GM23338 (cell line): ENCODE measurements around the gene IL19.
A peak's percentile ranks its signal among the peaks of the same experiment; 100 is the strongest.

Experiments used
- CREB1 ChIP-seq: fragments of 250-450 bp; sonication (Bioruptor Pico); IDR thresholded peaks from 2 replicates; pipeline ENCODE4 v1.5.0; 2020; ENCODE audit warnings: low read depth, mild to moderate bottlenecking, moderate library complexity
- EZH2 ChIP-seq: fragments of 200-600 bp; sonication (generic); IDR thresholded peaks from one replicate; pipeline ENCODE4 v1.8.0; 2017; ENCODE audit warnings: antibody characterized with exemption, mild to moderate bottlenecking, low read depth; ENCODE audit not compliant: unreplicated experiment
- EZH2phosphoT487 ChIP-seq: fragments of 200-600 bp; sonication (generic); IDR thresholded peaks from one replicate; pipeline ENCODE4 v1.8.1; 2018; ENCODE audit warnings: antibody characterized with exemption; ENCODE audit not compliant: unreplicated experiment
- JUNB ChIP-seq: IDR thresholded peaks from one replicate; pipeline ENCODE4 v1.6.1; 2016; ENCODE audit warnings: antibody characterized with exemption; ENCODE audit not compliant: unreplicated experiment
- POLR2AphosphoS5 ChIP-seq: IDR thresholded peaks from 2 replicates; pipeline ENCODE4 v1.6.1; 2016; ENCODE audit warnings: antibody characterized with exemption, low read depth
- STAT1 ChIP-seq: IDR thresholded peaks from one replicate; pipeline ENCODE4 v1.6.1; 2016; ENCODE audit warnings: antibody characterized with exemption; ENCODE audit not compliant: unreplicated experiment
- ZNF114 ChIP-seq: fragments of 250-450 bp; sonication (Bioruptor Pico); IDR thresholded peaks from 2 replicates; pipeline ENCODE4 v1.5.0; 2020; ENCODE audit warnings: mild to moderate bottlenecking, moderate library complexity
- ZNF331 ChIP-seq: fragments of 250-450 bp; sonication (Bioruptor Pico); IDR thresholded peaks from 2 replicates; pipeline ENCODE4 v1.5.0; 2020; ENCODE audit warnings: low read depth, mild to moderate bottlenecking, moderate library complexity
- TF ChIP-seq, protein P1 (sequence below), 2 experiments: fragments of 200-600 bp in 1 of 2; sonication (generic) in 1 of 2; conservative IDR thresholded peaks; 2 replicates each; pipeline versions ENCODE4 v1.5.1 to v1.6.1; 2016 to 2017; ENCODE audit warnings: antibody characterized with exemption in 2 of 2, low read depth in 2 of 2, mild to moderate bottlenecking in 2 of 2, moderate library complexity in 1 of 2
- TF ChIP-seq, protein P2 (sequence below): IDR thresholded peaks from 2 replicates; pipeline ENCODE4 v1.6.1; 2016; ENCODE audit warnings: antibody characterized with exemption
- TF ChIP-seq, protein P3 (sequence below): IDR thresholded peaks from one replicate; pipeline ENCODE4 v1.6.1; 2018; ENCODE audit warnings: antibody characterized with exemption; ENCODE audit not compliant: unreplicated experiment
- TF ChIP-seq, protein P4 (sequence below): fragments of 250-450 bp; sonication (Bioruptor Pico); IDR thresholded peaks from 2 replicates; pipeline ENCODE4 v1.5.0; 2020; ENCODE audit warnings: mild to moderate bottlenecking, moderate library complexity

DNA sequence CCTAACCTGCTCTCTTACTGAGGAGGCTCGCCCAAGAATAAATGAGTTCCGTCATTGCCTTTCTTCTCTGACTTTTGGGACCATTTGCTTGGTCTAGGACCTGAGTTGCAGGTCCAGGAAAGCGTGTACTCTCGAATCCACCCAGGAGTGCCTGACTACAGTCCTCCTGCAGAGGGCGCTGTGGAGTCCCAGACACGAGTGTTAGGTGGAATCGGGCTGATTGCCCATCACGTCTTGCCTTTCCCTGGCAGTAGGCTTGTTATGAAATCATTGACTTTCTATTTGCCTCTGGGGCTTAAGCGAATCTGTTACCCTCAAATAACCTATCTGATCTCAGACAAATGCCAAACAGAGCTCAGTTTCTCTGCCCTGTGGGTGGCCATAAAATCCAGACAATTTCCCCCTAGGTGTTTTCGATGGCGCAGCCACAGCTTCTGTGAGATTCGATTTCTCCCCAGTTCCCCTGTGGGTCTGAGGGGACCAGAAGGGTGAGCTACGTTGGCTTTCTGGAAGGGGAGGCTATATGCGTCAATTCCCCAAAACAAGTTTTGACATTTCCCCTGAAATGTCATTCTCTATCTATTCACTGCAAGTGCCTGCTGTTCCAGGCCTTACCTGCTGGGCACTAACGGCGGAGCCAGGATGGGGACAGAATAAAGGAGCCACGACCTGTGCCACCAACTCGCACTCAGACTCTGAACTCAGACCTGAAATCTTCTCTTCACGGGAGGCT, 94.5 kb downstream of the IL19 start, which contains the start of gene IL20:
- no peak for TF ChIP-seq JUNB
- TF ChIP-seq, protein P1, sequence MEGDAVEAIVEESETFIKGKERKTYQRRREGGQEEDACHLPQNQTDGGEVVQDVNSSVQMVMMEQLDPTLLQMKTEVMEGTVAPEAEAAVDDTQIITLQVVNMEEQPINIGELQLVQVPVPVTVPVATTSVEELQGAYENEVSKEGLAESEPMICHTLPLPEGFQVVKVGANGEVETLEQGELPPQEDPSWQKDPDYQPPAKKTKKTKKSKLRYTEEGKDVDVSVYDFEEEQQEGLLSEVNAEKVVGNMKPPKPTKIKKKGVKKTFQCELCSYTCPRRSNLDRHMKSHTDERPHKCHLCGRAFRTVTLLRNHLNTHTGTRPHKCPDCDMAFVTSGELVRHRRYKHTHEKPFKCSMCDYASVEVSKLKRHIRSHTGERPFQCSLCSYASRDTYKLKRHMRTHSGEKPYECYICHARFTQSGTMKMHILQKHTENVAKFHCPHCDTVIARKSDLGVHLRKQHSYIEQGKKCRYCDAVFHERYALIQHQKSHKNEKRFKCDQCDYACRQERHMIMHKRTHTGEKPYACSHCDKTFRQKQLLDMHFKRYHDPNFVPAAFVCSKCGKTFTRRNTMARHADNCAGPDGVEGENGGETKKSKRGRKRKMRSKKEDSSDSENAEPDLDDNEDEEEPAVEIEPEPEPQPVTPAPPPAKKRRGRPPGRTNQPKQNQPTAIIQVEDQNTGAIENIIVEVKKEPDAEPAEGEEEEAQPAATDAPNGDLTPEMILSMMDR (conservative IDR thresholded peaks at IDR 0.05; ENCODE audit: low read depth in 2 of 2): peak; percentile 91 to 98
- TF ChIP-seq EZH2phosphoT487: no peak
- no peak for TF ChIP-seq POLR2AphosphoS5
- no peak for TF ChIP-seq EZH2
- no peak for TF ChIP-seq ZNF114
- no peak for TF ChIP-seq CREB1
- TF ChIP-seq, protein P2, sequence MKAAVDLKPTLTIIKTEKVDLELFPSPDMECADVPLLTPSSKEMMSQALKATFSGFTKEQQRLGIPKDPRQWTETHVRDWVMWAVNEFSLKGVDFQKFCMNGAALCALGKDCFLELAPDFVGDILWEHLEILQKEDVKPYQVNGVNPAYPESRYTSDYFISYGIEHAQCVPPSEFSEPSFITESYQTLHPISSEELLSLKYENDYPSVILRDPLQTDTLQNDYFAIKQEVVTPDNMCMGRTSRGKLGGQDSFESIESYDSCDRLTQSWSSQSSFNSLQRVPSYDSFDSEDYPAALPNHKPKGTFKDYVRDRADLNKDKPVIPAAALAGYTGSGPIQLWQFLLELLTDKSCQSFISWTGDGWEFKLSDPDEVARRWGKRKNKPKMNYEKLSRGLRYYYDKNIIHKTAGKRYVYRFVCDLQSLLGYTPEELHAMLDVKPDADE: no peak
- TF ChIP-seq, protein P3, sequence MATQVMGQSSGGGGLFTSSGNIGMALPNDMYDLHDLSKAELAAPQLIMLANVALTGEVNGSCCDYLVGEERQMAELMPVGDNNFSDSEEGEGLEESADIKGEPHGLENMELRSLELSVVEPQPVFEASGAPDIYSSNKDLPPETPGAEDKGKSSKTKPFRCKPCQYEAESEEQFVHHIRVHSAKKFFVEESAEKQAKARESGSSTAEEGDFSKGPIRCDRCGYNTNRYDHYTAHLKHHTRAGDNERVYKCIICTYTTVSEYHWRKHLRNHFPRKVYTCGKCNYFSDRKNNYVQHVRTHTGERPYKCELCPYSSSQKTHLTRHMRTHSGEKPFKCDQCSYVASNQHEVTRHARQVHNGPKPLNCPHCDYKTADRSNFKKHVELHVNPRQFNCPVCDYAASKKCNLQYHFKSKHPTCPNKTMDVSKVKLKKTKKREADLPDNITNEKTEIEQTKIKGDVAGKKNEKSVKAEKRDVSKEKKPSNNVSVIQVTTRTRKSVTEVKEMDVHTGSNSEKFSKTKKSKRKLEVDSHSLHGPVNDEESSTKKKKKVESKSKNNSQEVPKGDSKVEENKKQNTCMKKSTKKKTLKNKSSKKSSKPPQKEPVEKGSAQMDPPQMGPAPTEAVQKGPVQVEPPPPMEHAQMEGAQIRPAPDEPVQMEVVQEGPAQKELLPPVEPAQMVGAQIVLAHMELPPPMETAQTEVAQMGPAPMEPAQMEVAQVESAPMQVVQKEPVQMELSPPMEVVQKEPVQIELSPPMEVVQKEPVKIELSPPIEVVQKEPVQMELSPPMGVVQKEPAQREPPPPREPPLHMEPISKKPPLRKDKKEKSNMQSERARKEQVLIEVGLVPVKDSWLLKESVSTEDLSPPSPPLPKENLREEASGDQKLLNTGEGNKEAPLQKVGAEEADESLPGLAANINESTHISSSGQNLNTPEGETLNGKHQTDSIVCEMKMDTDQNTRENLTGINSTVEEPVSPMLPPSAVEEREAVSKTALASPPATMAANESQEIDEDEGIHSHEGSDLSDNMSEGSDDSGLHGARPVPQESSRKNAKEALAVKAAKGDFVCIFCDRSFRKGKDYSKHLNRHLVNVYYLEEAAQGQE: no peak
- no peak for TF ChIP-seq ZNF331
- TF ChIP-seq STAT1: no peak
- TF ChIP-seq, protein P4, sequence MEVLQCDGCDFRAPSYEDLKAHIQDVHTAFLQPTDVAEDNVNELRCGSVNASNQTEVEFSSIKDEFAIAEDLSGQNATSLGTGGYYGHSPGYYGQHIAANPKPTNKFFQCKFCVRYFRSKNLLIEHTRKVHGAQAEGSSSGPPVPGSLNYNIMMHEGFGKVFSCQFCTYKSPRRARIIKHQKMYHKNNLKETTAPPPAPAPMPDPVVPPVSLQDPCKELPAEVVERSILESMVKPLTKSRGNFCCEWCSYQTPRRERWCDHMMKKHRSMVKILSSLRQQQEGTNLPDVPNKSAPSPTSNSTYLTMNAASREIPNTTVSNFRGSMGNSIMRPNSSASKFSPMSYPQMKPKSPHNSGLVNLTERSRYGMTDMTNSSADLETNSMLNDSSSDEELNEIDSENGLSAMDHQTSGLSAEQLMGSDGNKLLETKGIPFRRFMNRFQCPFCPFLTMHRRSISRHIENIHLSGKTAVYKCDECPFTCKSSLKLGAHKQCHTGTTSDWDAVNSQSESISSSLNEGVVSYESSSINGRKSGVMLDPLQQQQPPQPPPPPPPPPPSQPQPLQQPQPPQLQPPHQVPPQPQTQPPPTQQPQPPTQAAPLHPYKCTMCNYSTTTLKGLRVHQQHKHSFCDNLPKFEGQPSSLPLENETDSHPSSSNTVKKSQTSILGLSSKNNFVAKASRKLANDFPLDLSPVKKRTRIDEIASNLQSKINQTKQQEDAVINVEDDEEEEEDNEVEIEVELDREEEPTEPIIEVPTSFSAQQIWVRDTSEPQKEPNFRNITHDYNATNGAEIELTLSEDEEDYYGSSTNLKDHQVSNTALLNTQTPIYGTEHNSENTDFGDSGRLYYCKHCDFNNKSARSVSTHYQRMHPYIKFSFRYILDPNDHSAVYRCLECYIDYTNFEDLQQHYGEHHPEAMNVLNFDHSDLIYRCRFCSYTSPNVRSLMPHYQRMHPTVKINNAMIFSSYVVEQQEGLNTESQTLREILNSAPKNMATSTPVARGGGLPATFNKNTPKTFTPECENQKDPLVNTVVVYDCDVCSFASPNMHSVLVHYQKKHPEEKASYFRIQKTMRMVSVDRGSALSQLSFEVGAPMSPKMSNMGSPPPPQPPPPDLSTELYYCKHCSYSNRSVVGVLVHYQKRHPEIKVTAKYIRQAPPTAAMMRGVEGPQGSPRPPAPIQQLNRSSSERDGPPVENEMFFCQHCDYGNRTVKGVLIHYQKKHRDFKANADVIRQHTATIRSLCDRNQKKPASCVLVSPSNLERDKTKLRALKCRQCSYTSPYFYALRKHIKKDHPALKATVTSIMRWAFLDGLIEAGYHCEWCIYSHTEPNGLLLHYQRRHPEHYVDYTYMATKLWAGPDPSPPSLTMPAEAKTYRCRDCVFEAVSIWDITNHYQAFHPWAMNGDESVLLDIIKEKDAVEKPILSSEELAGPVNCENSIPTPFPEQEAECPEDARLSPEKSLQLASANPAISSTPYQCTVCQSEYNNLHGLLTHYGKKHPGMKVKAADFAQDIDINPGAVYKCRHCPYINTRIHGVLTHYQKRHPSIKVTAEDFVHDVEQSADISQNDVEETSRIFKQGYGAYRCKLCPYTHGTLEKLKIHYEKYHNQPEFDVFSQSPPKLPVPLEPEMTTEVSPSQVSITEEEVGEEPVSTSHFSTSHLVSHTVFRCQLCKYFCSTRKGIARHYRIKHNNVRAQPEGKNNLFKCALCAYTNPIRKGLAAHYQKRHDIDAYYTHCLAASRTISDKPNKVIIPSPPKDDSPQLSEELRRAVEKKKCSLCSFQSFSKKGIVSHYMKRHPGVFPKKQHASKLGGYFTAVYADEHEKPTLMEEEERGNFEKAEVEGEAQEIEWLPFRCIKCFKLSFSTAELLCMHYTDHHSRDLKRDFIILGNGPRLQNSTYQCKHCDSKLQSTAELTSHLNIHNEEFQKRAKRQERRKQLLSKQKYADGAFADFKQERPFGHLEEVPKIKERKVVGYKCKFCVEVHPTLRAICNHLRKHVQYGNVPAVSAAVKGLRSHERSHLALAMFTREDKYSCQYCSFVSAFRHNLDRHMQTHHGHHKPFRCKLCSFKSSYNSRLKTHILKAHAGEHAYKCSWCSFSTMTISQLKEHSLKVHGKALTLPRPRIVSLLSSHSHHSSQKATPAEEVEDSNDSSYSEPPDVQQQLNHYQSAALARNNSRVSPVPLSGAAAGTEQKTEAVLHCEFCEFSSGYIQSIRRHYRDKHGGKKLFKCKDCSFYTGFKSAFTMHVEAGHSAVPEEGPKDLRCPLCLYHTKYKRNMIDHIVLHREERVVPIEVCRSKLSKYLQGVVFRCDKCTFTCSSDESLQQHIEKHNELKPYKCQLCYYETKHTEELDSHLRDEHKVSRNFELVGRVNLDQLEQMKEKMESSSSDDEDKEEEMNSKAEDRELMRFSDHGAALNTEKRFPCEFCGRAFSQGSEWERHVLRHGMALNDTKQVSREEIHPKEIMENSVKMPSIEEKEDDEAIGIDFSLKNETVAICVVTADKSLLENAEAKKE: no peak
